GM12864 (cell line): Measurements from ENCODE around the gene FSTL4.

Experiments
- DNase-seq: peaks from one replicate; pipeline ENCODE4 v3.0.0-alpha.2; 2011; ENCODE audit warnings: low read depth
- H3K4me3 ChIP-seq: 2 replicates; pipeline ENCODE4 v1.5.1; 2011; ENCODE audit warnings: mild to moderate bottlenecking, low read depth, low read length, control low read depth
- TF ChIP-seq, protein P1 (sequence below): IDR thresholded peaks from 2 replicates; pipeline ENCODE4 v1.5.1; 2011; ENCODE audit warnings: low read depth, mild to moderate bottlenecking, moderate library complexity, low read length, control low read depth, inconsistent platforms; ENCODE audit errors: missing control alignments

FSTL4 gene

DNA sequence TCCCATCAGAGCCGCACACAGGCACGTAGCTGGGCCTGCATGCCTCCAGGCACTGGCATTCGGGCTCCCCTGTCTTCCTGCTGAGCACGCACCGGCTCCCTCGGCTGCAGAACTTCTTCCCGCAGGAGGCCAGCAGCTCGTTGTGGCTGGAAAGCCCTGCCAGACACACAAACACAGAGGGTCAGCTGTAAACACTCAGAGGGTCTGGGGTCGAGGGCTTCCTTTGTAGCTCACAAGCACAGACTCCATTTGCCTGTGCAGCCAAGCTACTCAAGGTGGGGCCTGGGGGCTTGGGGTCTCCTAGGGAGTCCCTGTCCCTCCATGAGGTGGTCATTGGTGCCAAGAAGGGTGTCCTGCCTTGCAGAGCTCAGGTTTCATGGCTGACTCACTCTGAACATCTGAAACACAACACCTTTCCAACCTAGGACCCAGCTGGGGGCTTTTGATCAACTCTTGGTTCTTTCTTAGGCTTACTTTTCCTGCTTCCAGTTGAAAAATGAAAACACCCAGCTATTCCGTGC is 211.4 kb downstream of the FSTL4 start:
- no peak overlapping the region for H3K4me3 ChIP-seq
- DNase-seq, result no peak
- TF ChIP-seq, protein P1, sequence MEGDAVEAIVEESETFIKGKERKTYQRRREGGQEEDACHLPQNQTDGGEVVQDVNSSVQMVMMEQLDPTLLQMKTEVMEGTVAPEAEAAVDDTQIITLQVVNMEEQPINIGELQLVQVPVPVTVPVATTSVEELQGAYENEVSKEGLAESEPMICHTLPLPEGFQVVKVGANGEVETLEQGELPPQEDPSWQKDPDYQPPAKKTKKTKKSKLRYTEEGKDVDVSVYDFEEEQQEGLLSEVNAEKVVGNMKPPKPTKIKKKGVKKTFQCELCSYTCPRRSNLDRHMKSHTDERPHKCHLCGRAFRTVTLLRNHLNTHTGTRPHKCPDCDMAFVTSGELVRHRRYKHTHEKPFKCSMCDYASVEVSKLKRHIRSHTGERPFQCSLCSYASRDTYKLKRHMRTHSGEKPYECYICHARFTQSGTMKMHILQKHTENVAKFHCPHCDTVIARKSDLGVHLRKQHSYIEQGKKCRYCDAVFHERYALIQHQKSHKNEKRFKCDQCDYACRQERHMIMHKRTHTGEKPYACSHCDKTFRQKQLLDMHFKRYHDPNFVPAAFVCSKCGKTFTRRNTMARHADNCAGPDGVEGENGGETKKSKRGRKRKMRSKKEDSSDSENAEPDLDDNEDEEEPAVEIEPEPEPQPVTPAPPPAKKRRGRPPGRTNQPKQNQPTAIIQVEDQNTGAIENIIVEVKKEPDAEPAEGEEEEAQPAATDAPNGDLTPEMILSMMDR, result no peak

DNA sequence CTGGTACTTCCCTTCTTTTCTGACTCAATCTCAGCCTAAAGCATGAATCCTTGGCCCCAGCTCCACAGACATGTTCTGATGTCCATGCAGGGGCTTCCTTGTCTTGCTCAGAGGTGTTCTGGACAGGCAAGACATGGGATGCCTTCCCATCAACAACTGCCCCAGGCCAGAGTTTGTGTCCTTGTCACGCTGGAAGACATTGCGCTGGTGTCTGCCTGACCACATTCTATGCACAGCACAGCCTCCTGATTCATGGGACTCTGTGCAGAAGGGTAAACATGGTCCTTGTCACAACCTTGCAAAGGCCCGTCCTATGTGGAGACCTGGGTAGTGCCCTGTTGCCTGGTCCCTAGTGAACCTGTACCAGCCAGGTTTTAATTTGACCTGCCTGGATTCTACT is 212.2 kb downstream of the FSTL4 start:
- no peak for DNase-seq
- TF ChIP-seq, protein P1, result no peak
- H3K4me3 ChIP-seq, result no peak overlapping the region

DNA sequence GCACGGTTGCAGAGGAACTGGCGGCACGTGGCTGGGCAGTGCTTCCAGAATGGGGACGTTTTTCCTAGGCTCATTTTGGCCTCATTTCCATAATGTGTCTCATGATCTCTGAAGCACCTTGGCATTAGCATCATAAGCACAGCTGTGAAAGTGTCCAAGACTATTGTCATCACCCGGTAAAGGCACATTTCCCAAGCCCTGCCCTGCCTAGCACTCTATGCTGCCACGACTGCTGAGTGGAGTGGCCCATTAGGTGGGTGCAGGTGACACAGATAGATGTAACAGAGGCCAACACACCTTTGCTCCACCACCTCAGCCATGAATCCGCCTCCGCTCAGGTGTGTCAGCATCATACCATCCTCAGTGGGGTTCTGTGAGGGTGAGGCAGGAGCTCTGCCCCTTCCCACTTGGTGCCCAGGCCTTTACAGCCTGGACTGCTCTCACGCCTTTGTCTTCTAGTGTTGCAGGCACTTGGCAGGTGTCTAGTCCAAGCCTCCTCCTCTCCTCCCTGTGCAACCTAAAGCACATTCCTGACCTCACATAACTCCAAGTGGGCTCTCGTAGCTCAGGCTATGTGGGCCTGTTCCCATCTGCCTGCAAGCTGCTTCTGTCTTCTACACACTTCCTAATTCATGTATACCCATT is 213.0 kb downstream of the FSTL4 start:
- DNase-seq, result no peak
- TF ChIP-seq, protein P1, result no peak
- no peak overlapping the region for H3K4me3 ChIP-seq

DNA sequence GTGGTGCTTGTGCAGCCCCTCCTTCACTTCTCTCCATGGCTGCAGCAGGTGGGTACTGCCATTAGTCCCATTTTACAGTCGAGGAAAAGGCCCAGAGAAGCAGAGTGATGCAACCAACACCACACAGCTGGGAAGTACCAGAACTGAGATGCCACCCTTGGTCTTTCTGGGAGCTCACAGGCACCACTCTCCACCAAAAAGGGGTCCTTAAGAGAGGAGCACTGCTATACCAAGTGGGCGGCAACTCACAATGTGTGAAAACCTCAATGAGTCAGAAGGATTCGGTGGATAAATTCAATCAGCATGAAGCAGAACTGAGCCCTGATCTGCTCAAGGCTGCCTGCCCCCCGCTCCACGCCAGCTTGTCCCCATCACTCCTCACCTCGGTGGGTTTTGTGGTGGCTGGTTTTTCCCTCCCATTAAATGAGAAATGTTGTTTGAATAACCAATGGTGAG is 213.7 kb downstream of the FSTL4 start:
- TF ChIP-seq, protein P1, result no peak
- no peak for DNase-seq
- no peak overlapping the region for H3K4me3 ChIP-seq

- TF ChIP-seq, protein P1, result no peak
- no peak overlapping the region for H3K4me3 ChIP-seq
- DNase-seq, result no peak
These were observed 214.2 kb downstream of the FSTL4 start for GRCh38 chr5:133397990-133398645.

GRCh38 chr5:133397348-133397747 is 215.0 kb downstream of the FSTL4 start:
- no peak overlapping the region for H3K4me3 ChIP-seq
- TF ChIP-seq, protein P1, result no peak

More at GRCh38 chr5:133397348-133397747, 215.0 kb downstream of the FSTL4 start:
- no peak for DNase-seq
